ENCODE measurements around the gene ASH1L.
"Not testable (repeated sequence)": the region's sequence is repeated elsewhere in the genome, so short reads cannot be mapped to it uniquely, and the experiment has no call there.

ASH1L gene

DNA sequence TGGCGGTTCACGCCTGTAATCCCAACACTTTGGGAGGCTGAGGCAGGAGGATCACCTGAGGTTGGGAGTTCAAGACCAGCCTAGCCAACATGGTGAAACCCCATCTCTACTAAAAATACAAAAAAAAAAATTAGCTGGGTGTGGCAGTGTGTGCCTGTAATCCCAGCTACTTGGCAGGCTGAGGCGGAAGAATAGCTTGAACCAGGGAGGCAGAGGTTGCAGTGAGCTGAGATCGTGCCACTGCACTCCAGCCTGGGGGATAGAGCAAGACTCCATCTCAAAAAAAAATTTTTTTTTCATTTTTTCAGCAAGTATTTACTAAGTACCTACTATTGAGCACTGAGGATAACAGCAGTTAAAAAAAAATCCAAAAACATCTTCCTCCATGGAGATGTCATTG is 69.0 kb downstream of the ASH1L start:
- not testable (repeated sequence) for DNase-seq

DNA sequence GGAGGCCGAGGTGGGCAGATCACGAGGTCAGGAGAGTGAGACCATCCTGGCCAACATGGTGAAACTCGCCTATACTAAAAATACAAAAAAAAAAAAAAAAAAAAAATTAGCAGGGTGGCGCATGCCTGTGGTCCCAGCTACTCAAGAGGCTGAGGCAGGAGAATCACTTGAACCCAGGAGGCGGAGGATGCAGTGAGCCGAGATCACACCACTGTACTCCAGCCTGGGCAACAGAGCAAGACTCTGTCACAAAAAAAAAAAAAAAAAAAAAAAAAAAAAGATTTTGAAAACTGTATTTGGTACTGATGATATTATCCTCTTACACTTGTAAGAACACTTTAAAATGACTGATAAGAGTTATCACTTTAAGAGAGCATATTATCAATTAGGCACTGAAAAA is 74.2 kb downstream of the ASH1L start:
- DNase-seq = not testable (repeated sequence)

DNA sequence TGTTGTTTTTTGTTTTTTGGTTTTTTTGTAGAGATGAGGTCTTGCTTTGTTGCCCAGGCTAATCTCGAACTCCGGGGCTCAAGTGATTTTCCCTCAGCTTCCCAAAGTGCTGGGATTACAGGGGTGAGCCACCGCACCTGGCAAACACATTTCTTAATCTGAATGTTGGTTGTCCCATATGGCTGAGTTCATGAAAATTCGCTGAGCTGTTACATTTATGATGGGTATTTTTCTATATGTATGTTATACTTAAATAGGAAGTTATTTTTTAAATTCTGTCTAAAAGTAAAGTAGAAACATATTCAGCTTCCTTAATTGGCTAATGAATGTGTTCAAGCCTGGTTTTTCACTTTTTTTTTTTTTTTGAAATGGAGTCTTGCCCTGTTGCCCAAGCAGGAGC is 75.1 kb downstream of the ASH1L start:
- DNase-seq = no peak

DNA sequence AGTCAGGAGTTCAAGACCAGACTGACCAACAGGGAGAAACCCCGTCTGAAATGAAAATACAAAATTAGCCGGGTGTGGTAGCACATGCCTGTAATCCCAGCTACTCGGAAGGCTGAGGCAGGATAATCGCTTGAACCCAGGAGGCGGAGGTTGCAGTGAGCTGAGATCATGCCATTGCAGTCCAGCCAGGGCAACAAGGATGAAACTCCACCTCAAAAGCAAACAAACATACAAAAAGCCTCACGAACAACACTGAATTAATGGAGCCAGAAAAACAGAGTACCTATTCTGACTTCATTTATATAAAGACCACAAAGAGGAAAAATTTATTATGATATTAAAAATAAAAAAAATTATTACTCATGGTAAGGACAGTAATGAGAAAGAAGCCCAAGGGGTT is 75.7 kb downstream of the ASH1L start:
- DNase-seq = not testable (repeated sequence)

DNA sequence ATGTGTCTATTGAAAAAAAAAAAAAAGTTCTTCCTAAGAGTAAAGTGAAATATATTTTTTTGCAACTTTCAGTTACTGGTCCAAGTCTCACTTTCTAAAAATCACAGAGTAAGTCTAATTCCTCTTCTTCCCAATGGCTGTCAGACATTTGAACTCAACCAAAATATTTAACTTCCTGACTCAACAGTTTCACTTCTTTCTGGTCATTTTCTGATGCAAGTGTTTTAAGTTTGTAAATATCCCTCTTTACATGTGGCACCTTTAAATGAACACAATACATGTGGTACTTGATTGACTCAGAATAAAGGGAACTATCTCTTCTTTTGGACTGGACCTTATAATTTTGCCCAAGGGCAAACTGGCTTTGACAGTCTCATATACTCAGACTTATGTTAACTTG is 76.7 kb downstream of the ASH1L start:
- no peak for DNase-seq

DNA sequence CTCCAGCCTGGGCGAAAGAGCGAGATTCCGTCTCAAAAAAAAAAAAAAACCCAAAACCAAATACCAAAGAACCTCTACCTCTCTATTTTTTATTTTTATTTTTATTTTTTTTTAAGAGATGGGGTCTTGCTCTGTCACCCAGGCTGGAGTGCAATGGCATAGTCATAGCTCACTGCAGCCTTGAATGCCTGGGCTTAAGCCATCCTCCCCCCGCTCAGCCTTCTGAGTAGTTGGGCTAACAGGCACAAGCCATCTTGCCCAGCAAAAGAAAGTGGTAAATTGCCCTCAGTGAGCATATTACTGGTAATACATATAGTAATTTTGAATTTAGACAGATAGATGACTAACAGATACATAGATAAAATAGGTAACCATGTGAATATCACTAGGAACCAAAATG is 77.4 kb downstream of the ASH1L start:
- no peak for DNase-seq

DNA sequence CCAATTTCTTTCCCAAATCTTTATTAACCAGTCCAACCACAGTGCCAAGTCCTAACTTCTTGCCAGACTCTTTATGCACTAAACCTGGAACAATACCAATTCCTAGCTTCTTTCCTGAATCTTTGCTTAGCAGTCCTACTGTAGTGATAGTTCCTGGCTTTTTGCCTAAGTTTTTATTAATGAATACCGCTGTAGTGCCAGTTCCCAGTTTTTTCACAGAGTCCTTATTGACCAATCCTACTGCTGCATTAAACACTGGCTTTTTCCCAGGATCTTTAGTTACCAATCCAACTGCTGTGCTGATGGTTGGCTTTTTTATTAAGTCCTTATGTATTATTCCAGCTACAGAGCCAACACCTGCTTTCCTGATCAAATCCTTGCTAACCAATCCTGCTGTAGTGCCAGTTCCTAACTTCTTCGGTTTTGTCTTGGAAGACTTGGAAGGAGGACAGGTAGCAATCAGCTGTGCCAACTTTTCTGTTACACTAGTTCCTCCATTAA is 80.8 kb downstream of the ASH1L start:
- peak in 1 of 14 donors; percentile 3 for DNase-seq

DNA sequence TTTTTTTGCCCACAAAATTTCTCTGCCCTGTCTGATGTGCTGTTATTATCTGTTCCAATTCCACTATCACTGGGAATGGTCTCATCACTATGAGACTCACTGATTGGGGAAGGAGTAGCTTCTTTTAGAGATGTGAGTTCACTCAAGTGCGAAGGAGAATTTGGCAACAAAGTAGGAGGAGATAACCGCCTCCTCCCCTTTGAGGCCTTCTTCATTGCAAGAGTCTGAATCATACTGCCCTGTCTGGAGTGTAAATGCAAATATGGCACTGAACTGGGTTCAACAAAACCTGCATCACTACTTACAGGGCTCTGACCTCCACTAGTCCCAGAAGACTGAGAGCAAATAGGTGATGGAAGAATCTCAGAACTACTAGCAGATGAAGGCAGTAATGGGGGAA is 83.4 kb downstream of the ASH1L start:
- no peak for DNase-seq

DNA sequence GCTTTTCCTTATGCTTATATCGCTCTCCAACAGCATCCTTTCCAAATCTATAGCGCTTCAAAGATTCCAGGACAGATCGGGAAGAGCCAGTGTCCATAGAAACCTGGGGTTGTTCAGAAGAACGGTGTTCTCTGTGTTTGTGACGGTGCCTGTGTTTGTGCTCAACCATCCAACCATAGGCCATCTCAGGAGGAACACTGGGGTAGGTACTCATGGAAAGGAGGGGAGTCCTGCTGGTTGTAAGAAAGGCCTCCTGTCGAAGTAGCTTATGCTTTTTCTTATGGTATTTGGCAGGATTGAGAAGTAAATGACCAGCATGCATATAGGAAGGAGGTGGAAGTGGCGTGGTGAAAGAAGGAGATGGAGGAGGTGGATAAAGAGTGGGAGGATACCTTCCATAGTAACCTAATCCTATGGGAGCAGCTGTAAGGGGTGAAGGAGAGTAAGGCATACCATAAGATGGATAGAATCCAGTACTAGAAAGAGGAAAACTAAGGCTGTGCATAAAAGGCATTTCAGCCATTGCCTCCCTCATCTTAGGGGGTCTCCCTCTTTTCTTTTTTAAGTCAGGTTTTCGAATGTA is 84.2 kb downstream of the ASH1L start:
- no peak for DNase-seq

DNA sequence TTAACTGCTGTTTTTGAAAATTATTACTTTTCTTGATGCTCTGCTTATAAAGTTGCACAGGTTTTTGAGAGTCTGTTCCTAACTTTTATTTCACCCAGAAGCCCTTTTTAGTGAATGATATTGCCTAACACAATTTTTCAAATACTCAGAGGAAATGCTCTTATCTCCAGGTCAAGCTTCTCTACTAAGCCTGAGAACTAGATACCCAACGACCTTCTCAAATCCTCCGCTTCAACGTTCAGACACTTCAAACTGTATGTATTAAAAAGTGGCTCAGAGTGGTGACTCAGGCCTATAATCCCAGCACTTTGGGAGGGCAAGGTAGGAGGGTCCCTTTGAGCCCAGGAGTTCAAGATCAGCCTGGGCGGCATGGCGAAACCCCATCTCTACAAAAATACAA is 88.5 kb downstream of the ASH1L start:
- no peak for DNase-seq

DNA sequence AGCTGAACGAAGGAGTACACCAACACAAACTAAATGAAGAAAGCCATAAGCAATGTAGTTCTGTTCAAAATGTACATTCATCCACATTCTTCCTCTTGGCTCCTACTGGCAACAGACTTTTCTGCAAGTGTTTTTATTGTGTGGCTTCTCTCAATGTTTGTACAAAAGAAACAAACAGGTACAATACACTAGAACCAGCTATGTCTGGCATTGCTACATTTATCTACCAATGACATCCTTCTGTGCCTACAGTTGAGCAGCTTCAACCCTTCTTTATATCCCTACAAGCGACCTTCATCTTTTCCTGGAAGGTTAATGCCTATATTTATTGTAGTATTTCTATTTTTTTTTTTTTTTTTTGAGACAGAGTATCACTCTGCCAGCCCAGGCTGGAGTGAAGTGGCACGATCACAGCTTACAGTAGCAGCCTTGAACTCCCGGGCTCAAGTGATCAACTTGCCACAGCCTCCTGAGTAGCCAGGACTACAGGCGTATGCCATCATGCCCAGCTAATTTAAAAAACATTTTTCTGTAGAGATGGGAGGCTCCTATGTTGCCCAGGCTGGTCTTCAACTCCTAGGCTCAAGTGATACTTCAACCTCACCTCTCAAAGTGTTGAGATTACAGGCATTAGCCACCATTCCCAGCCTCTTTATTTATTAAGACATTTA is 89.3 kb downstream of the ASH1L start:
- DNase-seq = no peak

DNA sequence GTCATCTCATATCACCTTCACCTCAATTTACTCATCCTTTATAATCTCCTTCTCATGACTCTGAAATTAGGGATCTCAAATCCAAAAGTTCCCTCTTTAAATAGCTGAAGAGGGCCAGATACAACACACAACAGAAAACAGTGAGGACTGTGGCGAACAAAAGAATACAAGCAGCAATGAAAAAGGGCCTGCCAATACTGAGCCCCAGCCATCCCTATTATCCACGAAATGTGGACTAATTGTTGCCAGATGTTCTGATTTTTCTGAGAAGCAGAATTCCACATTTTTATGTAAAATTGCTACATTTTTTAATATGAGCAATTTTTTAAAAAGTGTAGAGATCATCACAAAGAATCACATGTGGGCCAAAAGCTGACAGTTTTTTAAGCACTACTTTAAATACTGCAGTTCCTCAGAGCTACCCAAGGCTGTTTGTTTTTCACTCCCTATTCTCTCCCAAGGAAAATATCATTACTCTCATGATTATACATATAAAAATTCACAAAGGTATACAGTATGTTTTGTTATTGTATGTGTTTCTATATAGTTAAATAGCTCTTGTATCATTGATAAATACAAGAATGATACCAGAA is 90.0 kb downstream of the ASH1L start:
- no peak for DNase-seq

DNA sequence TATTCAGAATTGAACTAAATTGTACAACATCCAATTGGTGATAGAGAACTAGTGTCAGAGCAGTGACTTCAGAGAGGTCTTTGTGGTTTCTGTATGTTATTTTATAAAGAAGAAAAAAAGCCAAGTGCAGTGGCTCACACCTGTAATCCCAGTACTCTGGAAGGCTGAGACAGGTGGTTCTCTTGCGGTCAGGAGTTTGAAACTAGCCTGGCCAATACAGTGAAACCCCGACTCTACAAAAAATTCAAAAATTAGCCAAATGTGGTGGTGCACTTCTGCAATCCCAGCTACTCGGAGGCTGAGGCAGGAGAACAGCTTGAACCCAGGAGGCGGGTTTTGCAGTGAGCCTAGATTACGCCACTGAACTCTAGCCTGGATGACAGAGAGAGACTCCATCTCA is 90.7 kb downstream of the ASH1L start:
- DNase-seq = no peak

DNA sequence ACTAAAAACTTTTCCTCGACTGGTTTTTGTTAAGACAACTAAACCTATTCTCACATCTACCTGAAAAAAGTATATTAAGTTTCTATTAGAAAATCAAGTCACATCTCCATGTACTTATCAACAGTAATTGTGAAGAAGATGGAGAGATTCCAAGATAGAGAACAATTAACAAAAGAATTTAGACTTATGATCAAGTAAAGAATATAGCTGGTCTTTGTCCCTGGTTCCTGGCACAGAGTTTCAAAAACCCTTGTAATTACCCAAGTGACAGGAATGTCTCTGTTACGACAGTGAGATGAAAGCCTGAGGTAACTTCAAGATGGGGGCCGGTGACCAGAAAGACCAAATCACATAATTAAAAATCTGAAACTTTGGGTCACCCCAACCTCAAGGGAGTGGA is 91.6 kb downstream of the ASH1L start:
- peak in 1 of 14 donors; percentile 4 for DNase-seq

DNA sequence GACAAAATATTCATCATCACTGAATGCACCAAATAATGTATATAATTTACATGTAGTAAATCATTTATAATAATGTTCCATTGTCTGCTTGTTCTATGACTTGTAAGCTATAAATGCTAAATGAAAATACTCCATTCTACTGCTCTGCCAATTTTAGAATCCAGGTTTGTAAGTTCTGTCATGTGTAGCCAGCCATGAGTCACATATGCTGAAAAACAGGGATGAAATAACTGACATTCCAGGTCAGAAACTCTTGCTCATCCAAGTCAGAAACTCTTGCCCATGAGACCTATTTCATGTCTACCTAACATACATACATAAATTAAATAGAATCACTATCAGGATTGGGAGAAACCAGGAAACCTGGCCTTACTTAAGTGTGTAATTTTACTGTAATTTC is 95.6 kb downstream of the ASH1L start:
- DNase-seq = no peak

DNA sequence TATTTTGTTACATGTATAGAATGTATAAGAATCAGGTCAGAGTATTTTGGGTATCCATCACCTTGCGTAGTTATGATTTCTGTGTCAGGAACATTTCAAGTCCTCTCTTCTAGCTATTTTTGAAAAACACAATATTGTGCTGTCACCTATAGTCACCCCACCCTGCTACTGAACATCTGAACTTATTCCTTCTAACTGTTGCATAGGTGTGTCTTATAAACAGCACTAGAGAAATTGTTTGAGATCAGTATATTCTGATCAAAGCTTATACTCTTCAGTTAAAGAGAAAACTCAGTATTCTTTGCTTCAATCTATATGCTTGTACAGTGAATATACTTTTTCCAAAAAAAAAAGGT is 96.0 kb downstream of the ASH1L start:
- DNase-seq = no peak

DNA sequence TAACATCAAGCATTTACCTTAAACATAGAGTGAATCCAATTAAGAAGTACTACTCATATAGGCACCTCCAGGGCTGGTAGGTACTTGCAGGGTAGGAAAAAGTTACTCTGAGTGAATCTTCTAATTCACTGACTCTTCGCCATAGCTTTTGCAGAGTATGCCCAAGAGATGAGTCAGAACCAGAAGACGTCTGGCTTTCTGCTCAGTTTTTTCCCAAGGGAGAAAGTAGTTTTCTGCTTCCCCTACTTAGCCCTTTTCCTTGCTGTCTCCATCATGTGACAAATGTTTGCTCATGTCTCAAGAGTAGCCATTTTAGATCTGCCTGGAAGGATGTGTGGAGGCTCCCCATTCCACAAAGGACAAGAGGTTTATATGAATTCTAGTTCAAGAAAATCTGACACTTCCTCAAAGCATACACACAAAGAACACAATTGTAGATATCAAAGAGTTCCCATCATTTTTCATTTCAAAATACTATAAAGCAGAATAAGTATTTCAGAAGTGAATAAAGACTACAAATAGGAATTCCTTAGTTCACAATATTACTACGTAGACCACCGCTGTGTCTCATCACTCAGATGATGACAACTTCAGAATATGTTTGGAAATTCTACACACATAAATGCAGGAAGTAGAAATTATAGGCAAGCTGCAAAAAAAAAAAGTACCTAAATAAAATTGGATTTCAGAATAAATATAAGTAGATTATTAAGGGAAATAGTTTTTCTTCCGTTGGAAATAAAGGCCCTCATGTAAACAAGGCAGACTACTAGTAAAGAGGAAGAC is 98.5 kb downstream of the ASH1L start:
- DNase-seq = no peak

DNA sequence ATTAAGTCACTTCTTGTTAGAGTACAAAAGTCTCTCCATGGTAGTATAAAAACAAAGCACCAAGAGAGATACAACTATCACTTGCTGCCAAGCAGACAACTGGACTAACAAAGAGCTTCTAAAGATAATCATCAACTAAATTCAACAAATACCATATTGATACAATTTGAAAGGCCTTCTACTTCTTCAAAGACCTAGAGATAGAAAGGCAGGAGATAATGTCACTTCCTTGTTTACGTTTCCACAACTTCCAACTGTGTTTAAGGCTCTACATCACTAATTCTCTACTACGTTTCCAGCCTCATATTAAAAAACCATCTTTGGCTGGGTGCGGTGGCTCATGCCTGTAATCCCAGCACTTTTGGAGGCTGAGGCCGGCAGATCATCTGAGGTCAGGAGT is 104.5 kb downstream of the ASH1L start:
- no peak for DNase-seq

DNA sequence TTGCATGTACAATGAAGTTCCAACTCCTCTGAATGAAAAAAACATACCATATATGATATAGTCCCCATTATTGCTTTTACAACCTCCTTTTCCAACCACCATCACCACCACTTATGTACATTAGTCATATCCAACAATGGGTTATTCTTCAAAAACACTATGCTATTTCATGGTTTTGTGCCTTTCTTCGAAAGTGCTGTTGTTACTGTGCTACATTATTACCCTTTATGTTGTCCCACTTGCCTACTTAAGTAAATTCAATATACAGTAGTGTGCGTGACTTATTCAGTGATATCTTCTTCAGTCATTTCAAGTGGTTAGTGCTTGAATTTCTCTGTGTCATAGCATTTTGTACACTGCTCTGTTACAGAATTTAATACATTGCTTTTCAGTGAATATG is 105.3 kb downstream of the ASH1L start:
- DNase-seq = no peak

DNA sequence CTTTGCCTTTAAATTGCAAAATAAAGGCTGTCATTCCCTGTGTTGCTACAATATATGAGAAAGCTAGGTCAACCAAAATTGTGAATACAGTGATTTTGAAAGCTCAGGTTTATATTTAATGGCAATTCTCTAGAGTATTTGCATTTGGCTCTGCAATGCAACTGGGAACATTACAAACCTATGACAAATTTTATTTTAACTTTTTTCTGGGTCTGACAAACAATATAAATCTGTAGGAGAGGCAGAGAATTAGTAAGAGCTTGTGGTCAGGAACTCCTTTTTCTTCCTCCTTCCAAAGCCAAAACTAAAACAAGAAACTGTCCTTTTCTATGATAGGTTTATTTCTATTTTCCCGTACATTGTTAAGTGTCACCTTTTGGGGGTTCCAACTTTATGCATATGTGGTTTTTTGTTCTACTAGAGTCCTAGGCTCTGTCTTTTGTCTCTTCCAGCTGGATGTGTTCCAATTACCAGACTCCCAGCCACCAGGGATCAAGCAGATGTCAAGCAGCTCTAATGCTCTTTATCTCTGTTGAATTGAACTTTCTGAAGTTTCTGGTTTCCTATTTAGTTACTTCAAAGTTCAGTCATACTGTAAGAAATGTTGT is 106.9 kb downstream of the ASH1L start:
- peak in 1 of 14 donors; percentile 4 for DNase-seq

DNA sequence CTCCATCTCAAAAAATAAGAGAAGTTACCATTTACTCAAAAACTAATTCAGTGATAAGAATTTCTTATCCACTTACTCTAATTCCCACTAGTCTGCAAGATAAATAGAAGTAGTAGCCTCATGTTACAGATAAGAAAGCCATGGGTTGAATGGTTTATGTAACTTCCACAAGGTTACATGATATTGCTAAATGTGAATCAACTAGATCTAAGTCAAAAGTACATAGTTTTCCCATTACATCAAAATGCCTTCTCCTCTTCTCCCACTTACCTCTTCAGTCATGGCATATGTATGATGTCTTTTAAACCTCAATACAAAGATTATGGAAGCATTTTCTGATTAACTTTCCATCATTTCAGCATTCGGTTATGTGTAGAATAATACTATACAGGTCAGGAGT is 108.5 kb downstream of the ASH1L start:
- DNase-seq = no peak

DNA sequence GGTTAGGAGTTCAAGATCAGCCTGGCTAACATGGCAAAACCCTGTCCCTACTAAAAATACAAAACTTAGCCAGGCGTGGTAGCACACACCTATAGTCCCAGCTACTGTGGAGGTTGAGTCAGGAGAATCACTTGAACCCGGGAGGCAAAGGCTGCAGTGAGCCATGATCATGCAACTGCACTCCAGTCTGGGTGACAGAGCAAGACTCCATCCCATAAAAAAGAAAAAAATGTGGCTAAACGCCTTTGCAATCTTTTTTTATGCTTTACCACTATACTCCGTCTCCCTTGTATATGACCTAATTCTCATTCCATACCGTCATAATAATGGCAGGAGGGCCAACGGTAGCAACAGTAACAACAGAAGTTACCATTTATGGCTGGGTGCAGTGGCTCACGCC is 109.5 kb downstream of the ASH1L start:
- DNase-seq = no peak

DNA sequence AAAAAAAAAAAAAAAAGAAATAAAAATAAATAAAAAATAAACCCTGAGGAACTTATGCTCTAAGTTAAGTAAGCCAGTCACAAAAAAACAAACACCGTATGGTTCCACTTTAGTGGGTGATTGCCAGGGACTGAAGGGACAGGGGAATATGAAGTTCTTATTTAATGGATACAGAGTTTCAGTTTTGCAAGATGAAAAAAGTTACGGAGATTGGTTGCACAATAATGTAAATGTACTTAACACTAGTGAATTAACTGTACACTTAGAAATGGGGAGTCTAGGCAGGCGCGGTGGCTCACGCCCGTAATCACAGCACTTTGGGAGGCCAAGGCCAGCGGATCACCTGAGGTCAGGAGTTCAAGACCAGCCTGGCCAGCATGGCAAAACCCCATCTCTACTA is 111.4 kb downstream of the ASH1L start:
- DNase-seq = no peak
